ENCODE data around the gene ZNF385C. TPM values are rescaled to one million over a fixed set of nuclear protein-coding genes. Genes with fewer than 3 reads are reported as not detected.
A peak's percentile ranks its signal among the peaks of the same experiment; 100 is the strongest.

Gene ZNF385C
- total and polyA plus RNA-seq, 2 donors: 0.66 to 1.1 TPM

- Histone ChIP-seq H3K36me3 (ENCODE audit: control insufficient read depth in 2 of 2, insufficient read depth in 2 of 2, low read length in 1 of 2) (peaks cover 0 to 3% of the 10 kb centered on the region in 2 donors), H3K27ac (ENCODE audit: low read depth in 1 of 2, low read length in 1 of 2) (peak overlapping the region in 1 of 2 donors; percentile 68), H3K27me3 (ENCODE audit: control insufficient read depth in 2 of 2, insufficient read depth in 1 of 2, low read length in 1 of 2) (peaks cover 0 to 1% of the 10 kb centered on the region in 2 donors), H3K4me1 (ENCODE audit: control insufficient read depth in 2 of 2, insufficient read depth in 2 of 2, low read length in 2 of 2) (peaks cover 71 to 88% of the 10 kb centered on the region in 2 donors), H3K9me3 (ENCODE audit: control insufficient read depth in 2 of 2, insufficient read depth in 1 of 2, low read length in 1 of 2) (peaks cover 0 to 8% of the 10 kb centered on the region in 2 donors), H3K4me3 (ENCODE audit: low read length in 2 of 2) (no peak overlapping the region)
- 6% methylated on average over 4 of the region's 4 CpGs for WGBS
- peak in 1 of 9 donors; percentile 66 for DNase-seq (ENCODE audit: low read depth in 6 of 9, low spot score in 9 of 9)
Observed at GRCh38 chr17:42059815-42060214, 38.5 kb downstream of the ZNF385C start.

DNA sequence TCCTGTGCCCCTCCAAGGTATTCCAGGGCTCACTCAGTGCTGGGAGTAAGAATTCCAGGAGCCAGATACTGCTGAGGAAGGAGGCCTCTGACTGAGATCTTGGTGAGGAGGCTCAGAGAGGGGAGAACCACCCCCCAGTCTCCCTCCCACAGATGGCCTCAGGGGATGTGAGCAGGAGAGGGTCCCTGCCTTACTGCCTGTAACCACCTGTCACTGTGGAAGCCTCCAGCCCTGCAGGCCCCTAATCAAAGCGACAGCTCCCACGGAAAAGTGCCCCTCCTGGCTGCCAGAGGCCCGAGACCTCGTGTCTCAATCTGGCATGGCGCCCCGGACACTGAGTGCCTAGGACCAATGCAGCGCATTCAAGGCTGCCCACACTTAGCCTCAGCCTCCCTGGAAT, 40.2 kb downstream of the ZNF385C start:
- no peak for DNase-seq (ENCODE audit: low read depth in 6 of 9, low spot score in 9 of 9)
- Histone ChIP-seq H3K4me1 (ENCODE audit: control insufficient read depth in 2 of 2, insufficient read depth in 2 of 2, low read length in 2 of 2) (peaks cover 73 to 81% of the 10 kb centered on the region in 2 donors), H3K36me3 (ENCODE audit: control insufficient read depth in 2 of 2, insufficient read depth in 2 of 2, low read length in 1 of 2) (peaks cover 0 to 3% of the 10 kb centered on the region in 2 donors), H3K9me3 (ENCODE audit: control insufficient read depth in 2 of 2, insufficient read depth in 1 of 2, low read length in 1 of 2) (peaks cover 0 to 17% of the 10 kb centered on the region in 2 donors), H3K4me3 (ENCODE audit: low read length in 2 of 2) (no peak overlapping the region), H3K27me3 (ENCODE audit: control insufficient read depth in 2 of 2, insufficient read depth in 1 of 2, low read length in 1 of 2) (peaks cover 0 to 16% of the 10 kb centered on the region in 2 donors), H3K27ac (ENCODE audit: low read depth in 1 of 2, low read length in 1 of 2) (no peak overlapping the region)
- 52% methylated on average over 7 of the region's 7 CpGs for WGBS

DNA sequence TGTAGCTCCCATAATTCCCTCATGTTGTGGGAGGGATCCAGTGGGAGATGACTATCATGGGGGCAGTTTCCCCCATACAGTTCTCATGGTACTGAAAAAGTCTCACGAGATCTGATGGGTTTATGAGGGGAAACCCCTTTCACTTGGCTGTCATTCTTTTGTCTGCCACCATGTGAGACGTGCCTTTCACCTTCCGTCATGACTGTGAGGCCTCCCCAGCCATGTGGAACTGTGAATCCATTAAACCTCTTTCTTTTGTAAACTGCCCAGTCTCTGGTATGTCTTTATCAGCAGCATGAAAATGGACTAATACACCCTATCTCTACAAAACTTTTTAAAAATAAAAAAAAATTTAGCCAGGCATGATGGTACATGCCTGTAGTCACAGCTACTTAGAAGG, 41.6 kb downstream of the ZNF385C start:
- Histone ChIP-seq H3K9me3 (ENCODE audit: control insufficient read depth in 2 of 2, insufficient read depth in 1 of 2, low read length in 1 of 2) (peaks cover 0 to 15% of the 10 kb centered on the region in 2 donors), H3K4me3 (ENCODE audit: low read length in 2 of 2) (no peak overlapping the region), H3K4me1 (ENCODE audit: control insufficient read depth in 2 of 2, insufficient read depth in 2 of 2, low read length in 2 of 2) (peaks cover 59 to 70% of the 10 kb centered on the region in 2 donors), H3K36me3 (ENCODE audit: control insufficient read depth in 2 of 2, insufficient read depth in 2 of 2, low read length in 1 of 2) (peaks cover 0 to 3% of the 10 kb centered on the region in 2 donors), H3K27me3 (ENCODE audit: control insufficient read depth in 2 of 2, insufficient read depth in 1 of 2, low read length in 1 of 2) (peaks cover 0 to 27% of the 10 kb centered on the region in 2 donors), H3K27ac (ENCODE audit: low read depth in 1 of 2, low read length in 1 of 2) (peak overlapping the region in 1 of 2 donors; percentile 14)
- 88% methylated on average over 3 of the region's 3 CpGs for WGBS
- no peak for DNase-seq (ENCODE audit: low read depth in 6 of 9, low spot score in 9 of 9)

DNA sequence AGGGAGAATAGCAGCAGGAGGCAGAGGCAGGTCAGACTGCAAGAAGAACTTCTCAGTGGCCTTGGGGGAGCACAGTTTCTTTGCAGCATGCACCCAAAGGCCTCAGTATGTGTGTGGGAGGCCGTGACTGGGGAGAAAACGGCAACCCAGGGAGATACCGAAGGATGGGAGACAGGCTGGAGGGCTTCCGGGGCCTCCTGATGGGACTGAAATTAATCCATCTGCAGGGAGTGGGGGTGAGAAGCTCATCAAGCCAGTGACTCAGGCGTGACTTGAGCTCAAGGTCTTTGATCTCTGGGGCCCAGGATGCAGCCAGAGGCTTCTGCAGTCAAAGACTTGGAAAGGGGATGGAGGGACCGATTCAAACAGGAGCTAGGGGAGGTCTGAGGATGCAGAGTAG, 42.8 kb downstream of the ZNF385C start:
- Histone ChIP-seq H3K9me3 (ENCODE audit: control insufficient read depth in 2 of 2, insufficient read depth in 1 of 2, low read length in 1 of 2) (peaks cover 0 to 15% of the 10 kb centered on the region in 2 donors), H3K4me1 (ENCODE audit: control insufficient read depth in 2 of 2, insufficient read depth in 2 of 2, low read length in 2 of 2) (peaks cover 56 to 69% of the 10 kb centered on the region in 2 donors), H3K27ac (ENCODE audit: low read depth in 1 of 2, low read length in 1 of 2) (no peak overlapping the region), H3K27me3 (ENCODE audit: control insufficient read depth in 2 of 2, insufficient read depth in 1 of 2, low read length in 1 of 2) (peaks cover 0 to 38% of the 10 kb centered on the region in 2 donors), H3K4me3 (ENCODE audit: low read length in 2 of 2) (no peak overlapping the region), H3K36me3 (ENCODE audit: control insufficient read depth in 2 of 2, insufficient read depth in 2 of 2, low read length in 1 of 2) (peaks cover 0 to 3% of the 10 kb centered on the region in 2 donors)
- no peak for DNase-seq (ENCODE audit: low read depth in 6 of 9, low spot score in 9 of 9)
- 77% methylated on average over 6 of the region's 6 CpGs for WGBS

- Histone ChIP-seq H3K4me3 (ENCODE audit: low read length in 2 of 2) (no peak overlapping the region), H3K27me3 (ENCODE audit: control insufficient read depth in 2 of 2, insufficient read depth in 1 of 2, low read length in 1 of 2) (peaks cover 0 to 40% of the 10 kb centered on the region in 2 donors), H3K27ac (ENCODE audit: low read depth in 1 of 2, low read length in 1 of 2) (no peak overlapping the region), H3K9me3 (ENCODE audit: control insufficient read depth in 2 of 2, insufficient read depth in 1 of 2, low read length in 1 of 2) (peaks cover 0 to 15% of the 10 kb centered on the region in 2 donors), H3K36me3 (ENCODE audit: control insufficient read depth in 2 of 2, insufficient read depth in 2 of 2, low read length in 1 of 2) (peaks cover 0 to 3% of the 10 kb centered on the region in 2 donors), H3K4me1 (ENCODE audit: control insufficient read depth in 2 of 2, insufficient read depth in 2 of 2, low read length in 2 of 2) (peaks cover 53 to 67% of the 10 kb centered on the region in 2 donors)
- WGBS: 50% methylated on average over 3 of the region's 3 CpGs
- no peak for DNase-seq (ENCODE audit: low read depth in 6 of 9, low spot score in 9 of 9)
Observed at GRCh38 chr17:42055027-42055426, 43.2 kb downstream of the ZNF385C start.

DNA sequence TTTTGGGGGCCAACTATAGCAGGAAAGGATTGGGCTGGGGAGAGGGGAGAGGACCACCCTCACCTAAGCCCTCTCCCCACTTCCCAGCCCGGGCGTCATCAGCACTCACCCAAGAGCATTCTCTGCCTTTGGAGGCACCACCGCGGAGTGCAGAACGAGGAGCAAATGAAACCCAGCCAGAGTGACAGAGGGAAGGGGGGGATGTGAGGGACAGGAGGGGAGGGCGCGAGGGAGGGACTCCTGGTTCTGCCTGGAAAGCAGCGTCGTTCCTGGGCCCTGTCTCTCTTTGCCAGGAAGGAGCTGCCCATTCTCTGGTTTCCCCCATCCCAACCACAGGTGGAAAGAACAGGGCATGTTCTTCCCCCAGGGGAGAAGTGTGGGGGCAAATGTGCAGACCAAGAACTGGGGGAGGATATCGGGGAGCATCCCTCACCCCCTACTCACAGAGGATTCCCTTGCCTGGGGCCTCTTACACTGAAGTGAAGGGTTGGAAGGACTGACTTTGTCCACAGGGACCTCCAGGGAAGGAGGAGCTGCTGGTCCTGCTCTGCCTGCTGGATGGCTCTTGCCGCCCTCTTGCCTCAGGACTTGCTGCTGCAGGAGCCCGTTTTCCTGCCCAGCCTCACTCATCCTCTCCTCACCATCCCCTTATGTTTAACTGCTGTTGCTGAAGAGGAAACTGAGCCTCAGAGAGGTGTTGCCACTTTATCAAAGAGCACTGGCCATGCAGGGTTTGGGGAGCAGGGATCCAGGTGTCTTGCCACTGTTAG, 44.4 kb downstream of the ZNF385C start:
- H3K27ac ChIP-seq (ENCODE audit: low read depth in 1 of 2, low read length in 1 of 2): no peak overlapping the region
- H3K27me3 ChIP-seq (ENCODE audit: control insufficient read depth in 2 of 2, insufficient read depth in 1 of 2, low read length in 1 of 2): peaks cover 0 to 51% of the 10 kb centered on the region in 2 donors
- no peaks in the 10 kb centered on the region for H3K36me3 ChIP-seq (ENCODE audit: control insufficient read depth in 2 of 2, insufficient read depth in 2 of 2, low read length in 1 of 2)
- 45% methylated on average over 12 of the region's 12 CpGs for WGBS
- H3K9me3 ChIP-seq (ENCODE audit: control insufficient read depth in 2 of 2, insufficient read depth in 1 of 2, low read length in 1 of 2): peaks cover 0 to 15% of the 10 kb centered on the region in 2 donors
- H3K4me3 ChIP-seq (ENCODE audit: low read length in 2 of 2): no peak overlapping the region
- DNase-seq (ENCODE audit: low read depth in 6 of 9, low spot score in 9 of 9): no peak
- peaks cover 48 to 64% of the 10 kb centered on the region in 2 donors for H3K4me1 ChIP-seq (ENCODE audit: control insufficient read depth in 2 of 2, insufficient read depth in 2 of 2, low read length in 2 of 2)

GRCh38 chr17:42052346-42052877, 45.9 kb downstream of the ZNF385C start:
- Histone ChIP-seq H3K4me1 (ENCODE audit: control insufficient read depth in 2 of 2, insufficient read depth in 2 of 2, low read length in 2 of 2) (peaks cover 33 to 51% of the 10 kb centered on the region in 2 donors), H3K27ac (ENCODE audit: low read depth in 1 of 2, low read length in 1 of 2) (no peak overlapping the region), H3K4me3 (ENCODE audit: low read length in 2 of 2) (no peak overlapping the region), H3K27me3 (ENCODE audit: control insufficient read depth in 2 of 2, insufficient read depth in 1 of 2, low read length in 1 of 2) (peaks cover 0 to 55% of the 10 kb centered on the region in 2 donors), H3K9me3 (ENCODE audit: control insufficient read depth in 2 of 2, insufficient read depth in 1 of 2, low read length in 1 of 2) (peaks cover 0 to 15% of the 10 kb centered on the region in 2 donors), H3K36me3 (ENCODE audit: control insufficient read depth in 2 of 2, insufficient read depth in 2 of 2, low read length in 1 of 2) (no peaks in the 10 kb centered on the region)
- WGBS: 94% methylated on average over 6 of the region's 6 CpGs
- DNase-seq (ENCODE audit: low read depth in 6 of 9, low spot score in 9 of 9): no peak

DNA sequence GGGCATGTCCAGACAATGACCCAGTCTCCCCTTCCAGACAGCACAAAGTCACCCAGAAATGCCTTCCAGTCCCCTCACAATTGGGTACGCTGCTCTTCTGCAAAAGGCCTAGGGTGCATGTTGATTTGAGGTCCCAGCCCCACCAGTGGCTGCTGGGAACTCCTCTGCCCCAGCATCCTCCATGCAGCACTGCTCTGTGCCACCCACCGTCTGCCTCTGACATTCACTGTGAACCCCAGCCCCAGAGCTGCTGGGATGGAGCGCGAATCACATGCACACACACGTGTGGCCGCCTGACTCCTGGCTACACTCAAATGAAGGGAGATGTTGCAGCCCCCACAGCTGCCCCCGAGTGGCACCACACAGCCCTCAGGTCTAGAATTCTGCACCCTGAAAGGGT, 46.6 kb downstream of the ZNF385C start:
- H3K27me3 ChIP-seq (ENCODE audit: control insufficient read depth in 2 of 2, insufficient read depth in 1 of 2, low read length in 1 of 2): peaks cover 0 to 55% of the 10 kb centered on the region in 2 donors
- H3K4me1 ChIP-seq (ENCODE audit: control insufficient read depth in 2 of 2, insufficient read depth in 2 of 2, low read length in 2 of 2): peaks cover 27 to 44% of the 10 kb centered on the region in 2 donors
- H3K4me3 ChIP-seq (ENCODE audit: low read length in 2 of 2): no peak overlapping the region
- WGBS: 92% methylated on average over 7 of the region's 7 CpGs
- no peaks in the 10 kb centered on the region for H3K36me3 ChIP-seq (ENCODE audit: control insufficient read depth in 2 of 2, insufficient read depth in 2 of 2, low read length in 1 of 2)
- no peak overlapping the region for H3K27ac ChIP-seq (ENCODE audit: low read depth in 1 of 2, low read length in 1 of 2)
- peaks cover 0 to 9% of the 10 kb centered on the region in 2 donors for H3K9me3 ChIP-seq (ENCODE audit: control insufficient read depth in 2 of 2, insufficient read depth in 1 of 2, low read length in 1 of 2)
- no peak for DNase-seq (ENCODE audit: low read depth in 6 of 9, low spot score in 9 of 9)

DNA sequence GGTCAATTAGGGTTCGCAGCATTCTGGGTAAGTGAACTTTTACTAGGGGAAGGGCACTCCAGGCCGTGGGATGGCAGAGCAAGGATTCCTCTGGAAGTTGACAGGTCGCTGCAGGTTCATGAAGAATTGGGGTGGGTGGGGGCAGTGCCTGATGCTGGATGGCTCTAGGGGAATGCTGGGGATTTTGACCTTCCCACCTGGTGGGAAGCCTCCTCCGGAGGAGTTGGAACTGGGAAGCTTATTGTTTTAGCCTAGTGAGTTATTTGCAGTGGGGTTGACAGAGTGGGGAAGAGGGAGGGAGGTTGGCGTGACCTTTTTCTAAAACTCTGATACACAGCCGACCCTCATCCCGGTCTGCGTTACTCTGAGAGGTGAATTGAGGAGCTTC, 47.3 kb downstream of the ZNF385C start:
- Histone ChIP-seq H3K36me3 (ENCODE audit: control insufficient read depth in 2 of 2, insufficient read depth in 2 of 2, low read length in 1 of 2) (no peaks in the 10 kb centered on the region), H3K27ac (ENCODE audit: low read depth in 1 of 2, low read length in 1 of 2) (no peak overlapping the region), H3K27me3 (ENCODE audit: control insufficient read depth in 2 of 2, insufficient read depth in 1 of 2, low read length in 1 of 2) (peaks cover 0 to 55% of the 10 kb centered on the region in 2 donors), H3K4me1 (ENCODE audit: control insufficient read depth in 2 of 2, insufficient read depth in 2 of 2, low read length in 2 of 2) (peaks cover 27 to 39% of the 10 kb centered on the region in 2 donors), H3K9me3 (ENCODE audit: control insufficient read depth in 2 of 2, insufficient read depth in 1 of 2, low read length in 1 of 2) (peaks cover 0 to 9% of the 10 kb centered on the region in 2 donors), H3K4me3 (ENCODE audit: low read length in 2 of 2) (peak overlapping the region in 1 of 2 donors; percentile 69)
- no peak for DNase-seq (ENCODE audit: low read depth in 6 of 9, low spot score in 9 of 9)
- 90% methylated on average over 8 of the region's 8 CpGs for WGBS
